GM18867 (cell line): ENCODE data around the gene TBC1D25.
"Not testable (repeated sequence)": the region's sequence is repeated elsewhere in the genome, so short reads cannot be mapped to it uniquely, and the experiment has no call there.

Source experiments
- ATAC-seq: cut with Tn5 transposase; IDR thresholded peaks from one replicate; pipeline ENCODE4 v1.9.1; 2021; ENCODE audit warnings: mild to moderate bottlenecking, moderate library complexity; ENCODE audit not compliant: unreplicated experiment

The TBC1D25 gene

DNA sequence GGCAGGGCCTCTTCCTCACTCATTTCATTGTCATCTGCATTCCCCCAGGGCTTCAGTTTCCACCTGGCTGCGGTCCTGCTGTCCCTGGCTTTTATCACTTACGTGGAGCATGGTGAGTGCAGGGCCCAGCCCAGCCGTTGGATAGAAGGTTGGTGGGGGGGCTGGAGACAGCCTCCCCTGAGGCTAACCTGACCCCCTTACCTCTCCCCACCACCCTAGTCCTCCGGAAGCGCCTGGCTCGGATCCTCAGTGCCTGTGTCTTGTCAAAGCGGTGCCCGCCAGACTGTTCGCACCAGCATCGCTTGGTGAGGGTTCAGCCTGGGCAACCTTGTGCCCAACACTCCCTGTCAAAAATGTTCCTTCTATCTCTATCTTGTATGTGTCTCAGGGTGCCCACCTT, 23.7 kb upstream of the TBC1D25 start:
- ATAC-seq = no peak

DNA sequence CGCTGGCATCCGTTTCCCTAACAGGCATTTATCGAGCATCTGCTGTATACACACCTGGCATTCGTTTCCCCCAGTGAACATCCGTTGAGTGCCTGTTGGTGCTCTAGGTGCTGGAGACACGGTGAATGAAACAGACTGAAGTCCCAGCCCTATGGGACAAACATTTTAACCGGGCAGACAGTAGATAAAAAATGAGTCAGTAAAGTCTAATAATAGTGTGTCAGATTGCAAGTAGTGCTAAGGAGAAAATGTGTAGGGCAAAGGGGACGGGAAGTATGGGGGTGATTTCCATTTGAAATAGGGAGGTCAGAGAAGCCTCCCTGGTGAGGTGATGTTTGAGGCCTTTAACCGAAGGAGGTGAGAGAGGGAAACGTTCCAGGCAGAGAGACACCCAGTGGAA, 23.2 kb upstream of the TBC1D25 start:
- no peak for ATAC-seq

DNA sequence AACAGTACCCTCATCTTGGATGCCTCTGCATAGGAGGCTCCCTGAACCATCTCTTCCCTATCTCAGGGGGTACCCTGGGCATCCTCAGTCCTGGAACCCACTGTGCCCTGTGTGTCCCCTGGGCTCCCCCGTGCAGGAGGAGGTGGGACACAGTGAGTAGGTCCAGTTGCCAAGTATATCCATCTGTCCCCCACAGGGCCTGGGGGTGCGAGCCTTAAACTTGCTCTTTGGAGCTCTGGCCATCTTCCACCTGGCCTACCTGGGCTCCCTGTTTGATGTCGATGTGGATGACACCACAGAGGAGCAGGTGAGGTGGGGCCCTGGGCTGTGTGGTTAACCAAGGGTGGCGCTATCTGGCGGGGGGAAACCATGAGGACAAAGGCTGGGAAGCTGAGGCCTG, 22.5 kb upstream of the TBC1D25 start:
- no peak for ATAC-seq

DNA sequence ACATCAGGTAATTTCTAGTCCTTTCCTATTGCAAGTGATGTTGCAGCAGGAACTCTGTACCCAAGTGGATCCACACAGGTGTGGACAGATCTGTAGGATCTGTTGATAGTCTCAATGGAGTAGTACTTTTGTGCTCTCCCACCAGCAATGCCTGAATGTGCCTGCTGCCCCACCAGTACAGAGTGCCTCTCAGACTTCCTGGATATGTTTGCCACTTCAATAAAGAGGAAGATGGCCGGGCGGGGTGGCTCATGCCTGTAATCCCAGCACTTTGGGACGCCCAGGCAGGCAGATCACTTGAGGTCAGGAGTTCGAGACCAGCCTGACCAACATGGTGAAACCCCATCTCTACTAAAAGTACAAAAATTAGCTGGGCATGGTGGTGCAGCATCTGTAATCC, 20.0 kb upstream of the TBC1D25 start:
- not testable (repeated sequence) for ATAC-seq

DNA sequence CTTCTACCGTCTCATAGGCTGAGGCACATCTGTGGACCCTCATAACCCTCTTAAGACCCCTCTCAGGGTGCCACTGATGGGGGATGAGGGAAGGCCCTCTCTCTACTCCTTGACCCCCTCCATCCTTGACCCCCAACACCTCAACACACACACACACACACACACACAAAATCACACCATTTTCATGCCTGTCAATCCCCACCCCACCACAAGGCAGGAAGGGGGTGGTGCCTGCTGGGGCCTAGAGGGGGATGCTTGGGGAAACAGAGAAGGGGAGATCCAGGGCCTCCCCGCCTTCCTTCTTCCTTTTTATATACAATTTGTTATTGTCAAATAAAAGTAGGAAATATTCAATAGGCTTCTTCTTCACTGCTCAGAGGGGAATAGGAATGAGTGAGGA, 19.1 kb upstream of the TBC1D25 start:
- ATAC-seq = no peak

DNA sequence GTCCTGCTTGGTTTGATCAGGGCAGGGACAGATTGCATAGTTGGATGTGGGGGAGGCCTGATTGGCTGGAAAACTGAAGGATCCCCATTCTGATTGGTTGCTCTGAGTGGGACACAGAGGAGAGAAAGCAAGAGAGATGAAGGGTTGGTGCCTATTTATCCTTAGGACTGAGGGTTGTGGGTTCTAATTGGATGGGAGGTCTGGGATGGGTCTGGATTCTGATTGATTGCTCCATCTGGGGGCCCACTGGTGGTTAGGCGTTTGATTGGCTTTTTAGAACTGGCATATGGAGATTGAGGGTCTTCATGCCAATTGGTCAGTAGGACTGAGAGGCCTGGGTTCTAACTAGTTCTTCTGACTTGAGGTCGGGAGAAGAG, 18.6 kb upstream of the TBC1D25 start:
- no peak for ATAC-seq

DNA sequence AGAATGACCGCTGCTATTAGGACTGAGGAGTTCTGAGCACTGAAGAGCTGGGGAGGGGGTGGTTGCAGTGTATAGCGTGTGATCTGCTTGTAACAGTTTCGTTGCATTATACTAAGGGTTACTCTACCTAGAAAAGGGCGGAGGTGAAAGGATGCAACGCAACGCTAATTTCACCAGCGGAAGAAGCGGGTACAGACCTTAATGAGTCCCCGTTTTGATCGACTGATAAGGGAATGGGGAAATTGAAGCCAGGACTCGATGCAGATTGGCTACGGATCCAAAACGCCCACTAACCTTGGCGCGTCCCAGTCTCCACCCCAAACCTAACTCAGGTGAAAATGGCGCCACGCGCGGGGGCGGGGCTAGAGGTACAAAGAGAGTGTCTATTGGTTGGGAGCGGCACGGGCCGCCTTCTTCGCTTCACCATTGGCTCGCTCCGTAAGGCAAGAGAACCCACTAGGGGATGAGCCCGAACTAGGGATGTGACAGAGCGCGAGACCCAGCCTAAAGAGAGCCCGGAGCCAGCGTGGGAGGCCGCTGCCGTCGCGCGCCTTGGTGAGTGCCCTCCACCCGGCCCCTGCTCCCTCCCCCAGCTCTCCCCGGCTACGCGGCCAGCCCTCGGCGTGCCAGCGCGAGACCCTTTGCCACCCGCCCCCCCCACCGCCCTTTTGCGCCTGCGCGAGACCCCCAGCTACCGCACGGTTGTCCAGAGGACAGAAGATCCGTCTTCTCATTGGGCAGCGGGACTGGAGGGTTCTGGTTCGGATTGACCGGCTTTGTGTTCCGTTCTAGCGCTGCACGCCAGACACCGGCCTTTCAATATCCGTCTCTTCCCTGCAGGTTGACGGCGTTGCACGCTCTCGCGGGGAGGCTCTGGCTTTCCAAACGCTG, 17.9 kb upstream of the TBC1D25 start, which contains the start of gene EBP:
Gene EBP, plus strand, starts transcription at position 456 of the 891 bp plus-strand sequence. CDS start 1,964 bp downstream, outside the sequence.
- peak; percentile 97 for ATAC-seq

DNA sequence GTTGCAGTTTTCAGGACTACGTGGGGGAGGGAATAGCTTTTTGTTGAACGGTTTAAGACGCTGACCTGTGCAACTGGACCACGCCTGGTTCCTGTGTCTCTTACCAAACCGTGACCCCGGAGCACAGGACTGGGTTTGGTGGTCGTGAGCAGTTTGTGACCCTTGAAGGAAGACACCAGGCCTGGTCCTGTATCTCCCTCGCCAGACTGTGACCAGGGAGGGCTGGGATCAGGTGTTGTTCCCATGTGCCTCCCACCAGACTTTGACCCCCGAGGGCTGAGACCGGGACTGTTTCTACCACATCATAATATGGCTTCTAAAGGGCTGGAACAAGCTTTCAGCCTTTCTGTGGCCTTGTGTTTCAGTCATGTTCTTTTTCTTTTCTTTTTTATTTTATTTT, 17.2 kb upstream of the TBC1D25 start:
- no peak for ATAC-seq

DNA sequence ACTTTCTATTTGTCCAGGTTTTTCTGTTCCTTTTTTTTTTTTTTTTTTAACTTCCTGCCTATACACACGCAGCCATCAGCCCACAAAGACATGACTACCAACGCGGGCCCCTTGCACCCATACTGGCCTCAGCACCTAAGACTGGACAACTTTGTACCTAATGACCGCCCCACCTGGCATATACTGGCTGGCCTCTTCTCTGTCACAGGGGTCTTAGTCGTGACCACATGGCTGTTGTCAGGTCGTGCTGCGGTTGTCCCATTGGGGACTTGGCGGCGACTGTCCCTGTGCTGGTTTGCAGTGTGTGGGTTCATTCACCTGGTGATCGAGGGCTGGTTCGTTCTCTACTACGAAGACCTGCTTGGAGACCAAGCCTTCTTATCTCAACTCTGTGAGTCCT, 15.8 kb upstream of the TBC1D25 start:
- no peak for ATAC-seq

DNA sequence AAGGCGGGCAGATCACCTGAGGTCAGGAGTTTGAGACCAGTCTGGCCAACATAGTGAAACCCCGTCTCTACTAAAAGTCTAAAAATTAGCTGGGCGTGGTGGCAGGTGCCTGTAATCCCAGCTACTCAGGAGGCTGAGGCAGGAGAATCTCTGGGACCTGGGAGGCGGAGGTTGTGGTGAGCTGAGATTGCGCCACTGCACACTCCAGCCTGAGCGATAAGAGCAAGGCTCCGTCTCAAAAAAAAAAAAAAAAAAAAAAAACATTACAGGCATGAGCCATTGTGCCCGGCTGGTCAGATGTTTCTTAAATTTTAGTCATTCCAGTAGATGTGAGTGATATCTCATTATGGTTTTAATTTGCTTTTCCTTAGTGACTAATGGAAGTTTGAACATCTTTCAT, 13.7 kb upstream of the TBC1D25 start:
- not testable (repeated sequence) for ATAC-seq

DNA sequence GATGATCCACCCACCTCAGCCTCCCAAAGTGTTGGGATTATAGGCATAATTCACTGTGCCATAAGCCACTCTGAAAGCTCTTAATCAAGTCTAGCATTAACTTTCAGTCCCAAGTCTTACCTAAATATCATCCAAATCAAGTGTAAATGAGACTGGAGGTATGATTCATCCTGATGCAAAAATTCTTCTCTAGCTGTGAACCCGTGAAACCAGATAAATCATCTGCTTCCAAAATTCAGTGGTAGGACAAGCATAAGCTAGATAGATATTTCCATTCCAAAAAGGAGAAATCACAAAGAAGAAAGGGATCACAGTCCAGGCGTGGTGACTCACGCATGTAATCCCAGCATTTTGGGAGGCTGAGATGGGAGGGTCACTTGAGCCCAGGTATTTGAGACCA, 8.8 kb upstream of the TBC1D25 start:
- ATAC-seq = no peak

DNA sequence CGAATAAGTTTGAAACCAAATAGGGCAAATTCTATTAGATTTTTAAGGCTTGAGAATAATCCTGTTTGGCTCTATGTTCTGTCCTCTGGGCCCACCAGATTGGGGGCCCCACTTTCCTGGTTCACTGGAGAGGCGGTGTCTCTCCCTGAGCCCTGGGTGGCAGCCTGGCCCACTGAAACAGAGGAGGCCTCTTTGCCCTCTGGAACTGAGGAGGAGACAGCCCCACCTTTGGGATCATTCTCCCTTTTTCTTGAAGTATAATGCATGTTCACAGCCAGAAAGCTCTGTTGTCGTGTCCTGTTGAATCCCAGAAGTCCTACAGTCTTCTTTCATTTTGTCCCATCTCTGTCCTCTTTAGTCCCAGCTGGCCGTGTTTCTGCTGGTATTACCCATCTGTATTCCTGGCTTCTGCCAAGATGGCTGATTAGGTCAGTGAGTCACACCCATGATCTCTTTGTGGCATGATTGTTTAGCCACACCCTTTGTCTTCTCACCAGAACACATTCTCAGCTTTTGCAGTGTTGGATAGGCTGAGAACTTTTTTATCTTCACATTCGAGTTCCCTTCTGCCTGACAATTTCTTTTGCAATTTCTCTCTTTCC, 8.1 kb upstream of the TBC1D25 start:
- ATAC-seq = no peak

DNA sequence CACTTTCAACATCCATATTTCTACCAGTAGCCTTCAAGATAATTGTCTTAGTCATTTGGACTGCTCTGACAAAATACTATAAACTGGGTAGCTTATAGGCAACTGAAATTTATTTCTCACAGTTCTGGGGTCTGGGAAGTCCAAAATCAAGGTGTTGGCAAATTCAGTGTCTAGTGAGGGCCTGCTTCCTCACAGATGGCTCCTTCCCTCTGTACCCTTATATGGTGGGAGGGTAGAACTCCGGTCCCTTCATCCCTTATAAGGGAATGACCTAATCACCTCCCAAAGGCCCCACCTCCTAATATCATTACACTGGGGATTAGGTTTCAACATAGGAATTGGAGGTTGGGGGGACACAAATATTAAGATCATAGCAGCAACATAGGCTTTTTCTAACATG, 7.4 kb upstream of the TBC1D25 start:
- ATAC-seq = no peak

DNA sequence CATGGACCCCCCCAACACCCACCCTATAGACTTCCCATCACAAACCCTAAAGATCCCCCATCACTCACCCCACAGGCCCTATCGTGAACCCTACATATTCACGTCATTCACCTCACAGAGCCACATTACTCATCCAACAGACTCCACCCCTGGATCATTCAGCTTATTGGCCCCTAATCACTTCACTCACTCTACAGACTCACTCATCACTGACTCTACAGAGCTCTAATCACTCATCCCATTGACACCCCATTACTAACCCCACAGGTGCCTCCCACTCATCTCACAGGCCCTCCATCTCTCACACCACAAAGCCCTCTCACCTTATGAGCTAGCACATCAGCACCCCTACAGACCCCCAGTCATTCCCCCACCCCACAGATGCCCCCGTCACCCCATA, 6.3 kb upstream of the TBC1D25 start:
- no peak for ATAC-seq

DNA sequence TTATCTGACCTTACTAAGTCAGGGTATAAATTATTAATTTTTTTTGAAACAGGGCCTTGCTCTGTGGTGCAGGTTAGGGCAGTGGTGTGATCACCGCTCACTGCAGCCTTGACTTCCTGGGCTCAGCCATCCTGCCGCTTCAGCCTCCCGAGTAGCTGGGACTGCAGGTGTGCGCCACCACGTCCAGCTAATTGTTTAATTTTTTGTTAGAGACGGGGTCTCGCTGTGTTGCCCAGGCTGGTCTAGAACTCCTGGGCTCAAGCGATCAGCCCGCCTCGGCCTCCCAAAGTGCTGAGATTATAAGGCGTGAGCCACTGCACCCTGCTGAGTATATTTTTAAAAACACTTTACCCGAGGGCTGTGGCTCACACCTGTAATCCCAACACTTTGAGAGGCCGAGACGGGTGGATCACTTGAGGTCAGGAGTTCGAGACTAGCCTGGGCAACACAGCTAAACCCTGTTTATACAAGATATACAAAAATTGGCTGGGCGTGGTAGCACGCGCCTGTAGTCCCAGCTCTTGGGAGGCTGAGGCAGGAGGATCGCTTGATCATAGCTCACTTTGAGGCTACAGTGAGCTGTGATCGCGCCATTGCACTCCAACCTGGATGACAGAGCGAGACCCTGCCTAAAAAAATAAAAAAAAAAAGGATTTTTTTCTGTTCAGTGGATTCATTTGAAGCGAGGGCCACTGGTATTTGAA, 721 bp upstream of the TBC1D25 start:
- no peak for ATAC-seq

DNA sequence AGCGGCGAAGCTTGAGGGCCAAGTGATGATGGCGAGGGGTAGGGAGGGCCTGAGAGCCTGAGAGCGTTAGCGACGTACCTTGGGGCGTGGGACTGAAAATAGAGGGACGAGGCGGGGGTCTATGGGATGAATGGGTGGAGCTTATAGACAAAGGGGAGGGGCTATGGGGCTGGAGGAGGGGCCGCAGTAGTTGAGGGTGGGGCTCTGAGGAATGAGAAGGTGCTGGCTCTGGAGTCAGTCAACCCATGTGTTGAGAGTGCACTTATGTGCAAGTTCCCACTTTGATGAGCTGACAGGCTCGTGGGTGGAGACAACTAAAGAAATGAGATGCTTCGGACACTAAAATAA, 488 bp downstream of the TBC1D25 start:
- peak; percentile 38 for ATAC-seq

DNA sequence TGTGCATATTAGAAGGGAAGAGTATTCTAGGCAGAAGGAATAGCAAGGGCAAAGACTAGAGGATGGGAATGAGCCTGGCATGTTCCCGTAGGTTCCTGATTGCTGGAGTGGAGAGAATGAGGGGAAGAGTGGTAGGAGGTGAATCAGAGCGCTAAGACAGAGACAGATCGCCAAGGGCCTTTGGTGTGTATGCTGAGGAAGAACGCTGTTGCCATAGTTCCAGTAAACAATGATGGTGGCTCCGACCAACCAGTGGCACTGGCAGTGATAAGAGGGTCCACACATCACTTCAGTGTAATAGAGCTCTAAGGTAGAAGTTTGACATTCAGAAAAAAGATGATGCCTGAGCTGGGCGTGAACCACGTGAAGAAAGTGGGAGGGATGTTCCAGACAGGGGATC, 966 bp downstream of the TBC1D25 start:
- no peak for ATAC-seq

DNA sequence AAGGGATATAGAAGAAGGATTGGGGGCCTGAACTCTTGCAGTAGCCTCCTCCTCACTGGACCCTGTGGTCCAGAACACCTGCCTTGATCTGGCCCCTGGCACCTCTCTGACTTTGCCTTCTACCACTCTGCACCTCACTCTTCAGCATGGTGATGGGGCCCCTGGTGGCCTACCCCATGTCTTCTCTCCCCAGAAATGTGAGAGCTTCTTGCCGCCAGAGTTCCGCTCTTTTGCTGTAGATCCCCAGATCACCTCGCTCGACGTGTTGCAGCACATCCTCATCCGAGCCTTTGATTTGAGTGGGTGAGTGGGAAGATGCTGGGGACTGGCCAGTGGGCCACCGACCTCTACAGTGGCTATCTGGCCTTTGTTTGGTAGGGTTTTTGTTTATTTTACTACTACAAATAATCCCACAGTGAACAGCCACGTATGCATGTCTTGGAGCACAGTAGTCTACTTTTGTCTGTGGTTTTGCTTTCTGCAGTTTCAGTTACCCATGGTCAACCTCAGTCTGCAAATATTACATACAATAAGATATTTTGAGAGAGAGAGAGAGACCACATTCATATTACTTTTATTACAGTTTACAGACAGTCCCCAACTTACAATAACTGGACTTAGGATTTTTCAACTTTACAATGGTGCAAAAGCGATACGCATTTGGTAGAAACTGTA, 1.8 kb downstream of the TBC1D25 start:
- ATAC-seq = no peak

DNA sequence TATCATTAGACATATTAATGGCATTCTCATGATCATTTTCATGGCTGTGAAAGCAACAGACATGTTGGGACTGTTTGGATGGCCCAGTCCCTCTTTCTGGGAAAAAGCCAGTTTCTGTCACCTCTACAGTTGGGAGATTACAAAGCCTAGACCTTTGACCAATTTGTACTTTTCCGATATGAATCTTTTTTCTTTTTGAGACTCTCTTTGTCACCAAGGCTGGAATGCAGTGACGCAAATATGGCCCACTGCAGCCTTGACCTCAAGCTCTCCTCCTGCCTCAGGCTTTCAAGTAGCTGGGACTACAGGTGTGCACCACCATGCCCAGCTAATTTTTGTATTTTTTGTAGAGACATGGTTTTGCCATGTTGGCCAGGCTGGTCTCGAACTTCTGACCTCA, 9.4 kb downstream of the TBC1D25 start:
- no peak for ATAC-seq

DNA sequence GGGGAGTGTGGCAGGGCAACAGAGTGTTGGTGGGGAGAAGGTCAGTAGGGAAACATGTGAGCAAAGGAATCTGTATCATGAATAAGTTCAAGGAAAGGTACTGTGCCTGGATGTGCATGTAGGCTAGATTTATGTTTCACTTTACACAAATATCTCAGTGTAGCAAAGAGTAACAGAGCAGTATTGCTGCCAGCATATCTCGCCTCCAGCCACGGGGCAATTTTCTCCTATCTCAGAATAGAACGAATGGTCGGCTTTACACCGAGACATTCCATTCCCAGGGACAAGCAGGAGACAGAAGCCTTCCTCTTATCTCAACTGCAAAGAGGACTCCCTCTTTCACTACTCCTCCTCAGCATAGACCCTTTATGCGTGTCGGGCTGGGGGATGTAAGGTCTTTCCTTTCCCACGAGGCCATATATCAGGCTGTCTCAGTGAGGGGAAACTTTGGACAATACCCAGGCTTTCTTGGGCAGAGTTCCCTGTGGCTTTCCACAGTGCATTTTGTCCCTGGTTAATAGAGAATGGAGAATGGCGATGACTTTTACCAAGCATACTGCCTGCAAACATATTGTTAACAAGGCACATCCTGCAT, 16.3 kb downstream of the TBC1D25 start:
- ATAC-seq = not testable (repeated sequence)

DNA sequence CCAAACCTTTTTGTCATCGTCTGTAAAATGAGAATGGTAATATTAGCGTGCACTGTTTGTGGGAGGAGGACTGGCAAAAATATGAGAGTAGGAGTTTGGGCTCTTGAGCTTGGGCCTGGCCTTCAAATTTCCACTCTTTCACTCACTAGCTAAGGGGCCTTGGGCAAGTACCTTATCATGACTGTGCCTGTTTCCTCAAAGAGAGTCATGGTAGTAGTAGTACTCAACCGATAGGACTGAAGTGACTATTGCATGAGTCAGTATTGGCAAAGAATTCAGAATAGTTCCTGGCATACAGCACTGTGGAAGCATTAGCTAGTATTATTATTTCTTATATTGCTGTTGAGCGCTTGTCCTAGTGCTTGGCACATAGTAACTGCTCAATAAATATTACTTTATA, 18.8 kb downstream of the TBC1D25 start:
- no peak for ATAC-seq
